Tibial nerve (tissue), 4 donors: ENCODE data around the gene SLC38A3. TPM values are rescaled to one million over a fixed set of nuclear protein-coding genes. Genes with fewer than 3 reads are reported as not detected.

ENCODE experiments used
- DNase-seq, 2 donors: peaks; one replicate each; pipeline ENCODE4 v3.0.0-alpha.2; 2019; ENCODE audit warnings: low spot score in 2 of 2
- H3K27ac ChIP-seq, 4 donors: fragments of 200-600 bp; sonication (generic) in 3 of 4; one replicate each; pipeline ENCODE4 v1.5.1; 2017 to 2019; ENCODE audit warnings: mild to moderate bottlenecking in 1 of 4
- H3K27me3 ChIP-seq, 2 donors: fragments of 200-600 bp; sonication (generic) in 1 of 2; one replicate each; pipeline versions ENCODE4 v1.5.1 to v1.6.0; 2017 to 2019
- H3K36me3 ChIP-seq, 3 donors: fragments of 200-600 bp; sonication (generic); one replicate each; pipeline ENCODE4 v1.5.1; 2018 to 2019
- H3K4me1 ChIP-seq, 4 donors: fragments of 200-600 bp; sonication (generic) in 3 of 4; one replicate each; pipeline ENCODE4 v1.5.1; 2017 to 2019
- H3K4me3 ChIP-seq, 4 donors: fragments of 200-600 bp; sonication (generic) in 3 of 4; one replicate each; pipeline ENCODE4 v1.5.1; 2017 to 2019; ENCODE audit warnings: mild to moderate bottlenecking in 1 of 4, moderate library complexity in 1 of 4
- H3K9me3 ChIP-seq, 4 donors: fragments of 200-600 bp; sonication (generic) in 3 of 4; one replicate each; pipeline ENCODE4 v1.5.1; 2017 to 2019
- CTCF ChIP-seq, 5 experiments: fragments of 200-600 bp in 3 of 5; fragments of 450-650 bp in 2 of 5; sonication (generic) in 3 of 5; IDR thresholded peaks; one replicate each; pipeline ENCODE4 v1.5.1; 2016 to 2019; ENCODE audit warnings: antibody characterized with exemption in 5 of 5, mild to moderate bottlenecking in 3 of 5, moderate library complexity in 2 of 5
- EP300 ChIP-seq, 2 donors: sonication (generic); formaldehyde crosslinking; IDR thresholded peaks; one replicate each; pipeline ENCODE4 v1.6.1; 2017; ENCODE audit warnings: antibody characterized with exemption in 2 of 2, mild to moderate bottlenecking in 1 of 2
- POLR2A ChIP-seq, 2 donors: fragments of 450-650 bp; IDR thresholded peaks; one replicate each; pipeline ENCODE4 v1.6.1; 2017; ENCODE audit warnings: antibody characterized with exemption in 2 of 2, mild to moderate bottlenecking in 2 of 2, moderate library complexity in 2 of 2
- WGBS, 2 donors: methylation state at CpG; one replicate each; pipeline ENCODE4 v1.1.5; 2018; 5-methylcytosine and 5-hydroxymethylcytosine counted together
- total RNA-seq, 4 donors: library from RNA; depleted of rRNA; stranded (reverse); fragments of >200 nt; gene quantifications; one replicate each; pipeline ENCODE4 v1.1.0, GENCODE V29; 2016

The SLC38A3 gene
- total RNA-seq, 4 donors from 2014 or later, result 0.21 to 8.1 (median 1.5) TPM

- H3K4me3 ChIP-seq, result no peak overlapping the region
- no peak for DNase-seq
- 77 to 80% methylated on average over 10 to 11 of the region's 11 CpGs for WGBS, 2 donors
- no peaks in the 10 kb centered on the region for H3K27me3 ChIP-seq
- TF ChIP-seq EP300 (IDR thresholded peaks at IDR 0.05), result no peak
- TF ChIP-seq CTCF (IDR thresholded peaks at IDR 0.05), result no peak
- TF ChIP-seq POLR2A (IDR thresholded peaks at IDR 0.05), result no peak
- H3K4me1 ChIP-seq, result peaks cover 0 to 57% (median 41%) of the 10 kb centered on the region in 4 donors
- H3K9me3 ChIP-seq, result no peaks in the 10 kb centered on the region
- H3K27ac ChIP-seq, result peak overlapping the region in 1 of 4 donors; percentile 83
- no peaks in the 10 kb centered on the region for H3K36me3 ChIP-seq
Measured at GRCh38 chr3:50169232-50169832, 35.7 kb upstream of the SLC38A3 start.

- 75 to 91% methylated on average over 1 of the region's 1 CpG for WGBS, 2 donors
- no peak for DNase-seq
- TF ChIP-seq EP300 (IDR thresholded peaks at IDR 0.05), result no peak
- TF ChIP-seq POLR2A (IDR thresholded peaks at IDR 0.05), result no peak
- TF ChIP-seq CTCF (IDR thresholded peaks at IDR 0.05), result no peak
- Histone ChIP-seq H3K4me1 (peaks cover 0 to 52% (median 36%) of the 10 kb centered on the region in 4 donors), H3K9me3 (no peaks in the 10 kb centered on the region), H3K4me3 (no peak overlapping the region), H3K27ac (peak overlapping the region in 1 of 4 donors; percentile 48), H3K36me3 (no peaks in the 10 kb centered on the region), H3K27me3 (no peaks in the 10 kb centered on the region)
Measured at GRCh38 chr3:50169858-50170257, 35.2 kb upstream of the SLC38A3 start.

GRCh38 chr3:50170689-50171088, 34.4 kb upstream of the SLC38A3 start:
- no peak for DNase-seq
- peaks cover 0 to 43% (median 27%) of the 10 kb centered on the region in 4 donors for H3K4me1 ChIP-seq
- no peaks in the 10 kb centered on the region for H3K36me3 ChIP-seq
- no peak for TF ChIP-seq POLR2A (IDR thresholded peaks at IDR 0.05)
- peak; percentile 27 to 43 for TF ChIP-seq EP300 (IDR thresholded peaks at IDR 0.05)
- no peaks in the 10 kb centered on the region for H3K27me3 ChIP-seq
- H3K27ac ChIP-seq, result peak overlapping the region in 1 of 4 donors; percentile 48
- 83 to 86% methylated on average over 7 to 9 of the region's 10 CpGs for WGBS, 2 donors
- no peaks in the 10 kb centered on the region for H3K9me3 ChIP-seq
- H3K4me3 ChIP-seq, result no peak overlapping the region

- no peak overlapping the region for H3K4me3 ChIP-seq
- H3K36me3 ChIP-seq, result no peaks in the 10 kb centered on the region
- TF ChIP-seq EP300 (IDR thresholded peaks at IDR 0.05) (no peak), CTCF (IDR thresholded peaks at IDR 0.05) (no peak), POLR2A (IDR thresholded peaks at IDR 0.05) (no peak)
- peaks cover 0 to 33% (median 17%) of the 10 kb centered on the region in 4 donors for H3K4me1 ChIP-seq
- H3K9me3 ChIP-seq, result no peaks in the 10 kb centered on the region
- H3K27ac ChIP-seq, result peak overlapping the region in 1 of 4 donors; percentile 12
- WGBS, 2 donors, result 82 to 91% methylated on average over 11 to 19 of the region's 21 CpGs
- no peaks in the 10 kb centered on the region for H3K27me3 ChIP-seq
- DNase-seq, result no peak
Measured at GRCh38 chr3:50171540-50172301, 33.4 kb upstream of the SLC38A3 start.

GRCh38 chr3:50172626-50173220, 32.3 kb upstream of the SLC38A3 start:
- H3K27ac ChIP-seq, result no peak overlapping the region
- no peaks in the 10 kb centered on the region for H3K36me3 ChIP-seq
- DNase-seq, result no peak
- H3K4me1 ChIP-seq, result peaks cover 0 to 32% (median 10%) of the 10 kb centered on the region in 4 donors
- WGBS, 2 donors, result 67 to 69% methylated on average over 7 to 8 of the region's 8 CpGs
- no peaks in the 10 kb centered on the region for H3K9me3 ChIP-seq
- no peaks in the 10 kb centered on the region for H3K27me3 ChIP-seq
- TF ChIP-seq CTCF (IDR thresholded peaks at IDR 0.05) (no peak), POLR2A (IDR thresholded peaks at IDR 0.05) (no peak), EP300 (IDR thresholded peaks at IDR 0.05) (no peak)
- no peak overlapping the region for H3K4me3 ChIP-seq
